Transverse colon (tissue), 3 donors: ENCODE data around the gene CWC27.

Source experiments
- CTCF ChIP-seq, 5 experiments: fragments of 200-600 bp in 3 of 5; fragments of 450-650 bp in 2 of 5; sonication (generic) in 3 of 5; IDR thresholded peaks; 1 replicate in 2 of 5; 2 replicates in 3 of 5; pipeline ENCODE4 v1.5.1; 2016 to 2017; ENCODE audit warnings: antibody characterized with exemption in 5 of 5, inconsistent platforms in 3 of 5, mild to moderate bottlenecking in 2 of 5, moderate library complexity in 1 of 5
- EP300 ChIP-seq: sonication (generic); formaldehyde crosslinking; IDR thresholded peaks from one replicate; pipeline ENCODE4 v1.6.1; 2017; ENCODE audit warnings: antibody characterized with exemption, low read depth
- POLR2A ChIP-seq: fragments of 450-650 bp; IDR thresholded peaks from one replicate; pipeline ENCODE4 v1.6.1; 2016; ENCODE audit warnings: antibody characterized with exemption, mild to moderate bottlenecking, moderate library complexity

- TF ChIP-seq CTCF (IDR thresholded peaks at IDR 0.05), result no peak
- TF ChIP-seq POLR2A, result no peak
- no peak for TF ChIP-seq EP300
Observed at GRCh38 chr5:64895748-64896147, 127.0 kb downstream of the CWC27 start.
